HEK293 (cell line): ENCODE results near the gene HEPHL1.
"Not testable (repeated sequence)": the region's sequence is repeated elsewhere in the genome, so short reads cannot be mapped to it uniquely, and the experiment has no call there.

ENCODE experiments used
- CTCF ChIA-PET: fragments of 350-600 bp; formaldehyde crosslinking; extraction: SDS; loops from one replicate; lab custom pipeline; 2021; ENCODE audit warnings: antibody characterized with exemption; lab: Yijun Ruan, JAX
- POLR2A ChIA-PET: fragments of 300-600 bp; formaldehyde crosslinking; extraction: SDS; loops from one replicate; lab custom pipeline; 2020; ENCODE audit warnings: antibody characterized with exemption, inconsistent platforms; lab: Yijun Ruan, JAX
- H3K27ac ChIP-seq: fragments of 200-500 bp; sonication (Bioruptor generic); 2 replicates; pipeline ENCODE4 v1.5.1; 2014; ENCODE audit warnings: low read depth, low read length, control low read depth, inconsistent platforms; ENCODE audit errors: extremely low read depth
- H3K36me3 ChIP-seq, 2 experiments: fragments of 200-500 bp in 1 of 2; sonication (Bioruptor generic) in 1 of 2; 1 replicate in 1 of 2; 2 replicates in 1 of 2; pipeline ENCODE4 v1.5.1; 2014 to 2017; ENCODE audit warnings: inconsistent platforms in 2 of 2, low read length in 2 of 2; ENCODE audit not compliant: control insufficient read depth in 2 of 2, insufficient read depth in 1 of 2
- H3K4me1 ChIP-seq: fragments of 200-500 bp; sonication (Bioruptor generic); 2 replicates; pipeline ENCODE4 v1.5.1; 2014; ENCODE audit warnings: mild to moderate bottlenecking, low read length, inconsistent platforms; ENCODE audit not compliant: control insufficient read depth, insufficient read depth
- H3K4me3 ChIP-seq: 2 replicates; pipeline ENCODE4 v1.5.1; 2011; ENCODE audit warnings: low read depth, mild to moderate bottlenecking, control low read depth, low read length, moderate library complexity
- H3K9me3 ChIP-seq: fragments of 200-500 bp; sonication (Bioruptor generic); 2 replicates; pipeline ENCODE4 v1.5.1; 2014; ENCODE audit warnings: low read depth, low read length, inconsistent platforms; ENCODE audit not compliant: control insufficient read depth, insufficient read depth
- GLI2 ChIP-seq: fragments of 450-650 bp; formaldehyde crosslinking; IDR thresholded peaks from 2 replicates; pipeline ENCODE4; 2017; ENCODE audit warnings: missing biosample characterization, missing genetic modification characterization, low read depth, borderline replicate concordance
- KLF1 ChIP-seq: fragments of 450-650 bp; formaldehyde crosslinking; IDR thresholded peaks from 2 replicates; pipeline ENCODE4 v1.5.1; 2016; ENCODE audit warnings: missing biosample characterization, missing genetic modification characterization
- SP7 ChIP-seq: fragments of 450-650 bp; formaldehyde crosslinking; IDR thresholded peaks from 2 replicates; pipeline ENCODE4 v1.5.1; 2016; ENCODE audit warnings: missing biosample characterization, missing genetic modification characterization
- TRIM28 ChIP-seq: IDR thresholded peaks from 2 replicates; pipeline ENCODE4 v1.6.1; 2011; ENCODE audit warnings: low read length, control low read depth, borderline replicate concordance
- ZBTB8A ChIP-seq: fragments of 450-650 bp; formaldehyde crosslinking; IDR thresholded peaks from 2 replicates; pipeline ENCODE4 v1.5.1; 2016; ENCODE audit warnings: missing biosample characterization, missing genetic modification characterization
- ZNF140 ChIP-seq: fragments of 450-650 bp; formaldehyde crosslinking; IDR thresholded peaks from 2 replicates; pipeline ENCODE4 v1.5.1; 2016; ENCODE audit warnings: missing biosample characterization, missing genetic modification characterization
- ZNF248 ChIP-seq: fragments of 450-650 bp; formaldehyde crosslinking; IDR thresholded peaks from 2 replicates; pipeline ENCODE4 v1.5.1; 2017; ENCODE audit warnings: missing biosample characterization, missing genetic modification characterization
- ZNF354C ChIP-seq: fragments of 450-650 bp; formaldehyde crosslinking; IDR thresholded peaks from 2 replicates; pipeline ENCODE4 v1.5.1; 2016; ENCODE audit warnings: missing biosample characterization, missing genetic modification characterization, low read depth, borderline replicate concordance
- ZNF433 ChIP-seq: fragments of 450-650 bp; formaldehyde crosslinking; IDR thresholded peaks from 2 replicates; pipeline ENCODE4 v1.5.1; 2016; ENCODE audit warnings: missing biosample characterization, missing genetic modification characterization, low read depth
- ZNF555 ChIP-seq: fragments of 450-650 bp; formaldehyde crosslinking; conservative IDR thresholded peaks from 2 replicates; pipeline ENCODE4 v1.5.1; 2017; ENCODE audit warnings: missing biosample characterization, mild to moderate bottlenecking, missing genetic modification characterization, inconsistent platforms
- ZNF558 ChIP-seq: fragments of 450-650 bp; formaldehyde crosslinking; IDR thresholded peaks from 2 replicates; pipeline ENCODE4 v1.5.1; 2016; ENCODE audit warnings: missing biosample characterization, missing genetic modification characterization
- ZNF560 ChIP-seq: fragments of 450-650 bp; formaldehyde crosslinking; IDR thresholded peaks from 2 replicates; pipeline ENCODE4 v1.5.1; 2017; ENCODE audit warnings: missing biosample characterization, missing genetic modification characterization, borderline replicate concordance
- ZNF600 ChIP-seq: fragments of 450-650 bp; formaldehyde crosslinking; IDR thresholded peaks from 2 replicates; pipeline ENCODE4 v1.5.1; 2016; ENCODE audit warnings: missing biosample characterization, missing genetic modification characterization
- ZNF76 ChIP-seq: fragments of 450-650 bp; formaldehyde crosslinking; IDR thresholded peaks from 2 replicates; pipeline ENCODE4; 2016; ENCODE audit warnings: low read depth, missing biosample characterization, missing genetic modification characterization, borderline replicate concordance
- ZSCAN30 ChIP-seq: fragments of 450-650 bp; IDR thresholded peaks from 2 replicates; pipeline ENCODE4 v1.5.1; 2018; ENCODE audit warnings: missing biosample characterization, mild to moderate bottlenecking, missing genetic modification characterization, moderate library complexity
- TF ChIP-seq, protein P1 (sequence below): fragments of 450-650 bp; formaldehyde crosslinking; IDR thresholded peaks from 2 replicates; pipeline ENCODE4 v1.5.1; 2016; ENCODE audit warnings: missing biosample characterization, missing genetic modification characterization
- TF ChIP-seq, protein P2 (sequence below): fragments of 450-650 bp; IDR thresholded peaks from 2 replicates; pipeline ENCODE4 v1.5.1; 2018; ENCODE audit warnings: missing biosample characterization, missing genetic modification characterization
- TF ChIP-seq, protein P3 (sequence below): fragments of 450-650 bp; formaldehyde crosslinking; IDR thresholded peaks from 2 replicates; pipeline ENCODE4 v1.5.1; 2016; ENCODE audit warnings: missing biosample characterization, missing genetic modification characterization, borderline replicate concordance
- TF ChIP-seq, protein P4 (sequence below): fragments of 450-650 bp; formaldehyde crosslinking; IDR thresholded peaks from 2 replicates; pipeline ENCODE4 v1.5.1; 2017; ENCODE audit warnings: missing biosample characterization, missing genetic modification characterization

HEPHL1 gene

DNA sequence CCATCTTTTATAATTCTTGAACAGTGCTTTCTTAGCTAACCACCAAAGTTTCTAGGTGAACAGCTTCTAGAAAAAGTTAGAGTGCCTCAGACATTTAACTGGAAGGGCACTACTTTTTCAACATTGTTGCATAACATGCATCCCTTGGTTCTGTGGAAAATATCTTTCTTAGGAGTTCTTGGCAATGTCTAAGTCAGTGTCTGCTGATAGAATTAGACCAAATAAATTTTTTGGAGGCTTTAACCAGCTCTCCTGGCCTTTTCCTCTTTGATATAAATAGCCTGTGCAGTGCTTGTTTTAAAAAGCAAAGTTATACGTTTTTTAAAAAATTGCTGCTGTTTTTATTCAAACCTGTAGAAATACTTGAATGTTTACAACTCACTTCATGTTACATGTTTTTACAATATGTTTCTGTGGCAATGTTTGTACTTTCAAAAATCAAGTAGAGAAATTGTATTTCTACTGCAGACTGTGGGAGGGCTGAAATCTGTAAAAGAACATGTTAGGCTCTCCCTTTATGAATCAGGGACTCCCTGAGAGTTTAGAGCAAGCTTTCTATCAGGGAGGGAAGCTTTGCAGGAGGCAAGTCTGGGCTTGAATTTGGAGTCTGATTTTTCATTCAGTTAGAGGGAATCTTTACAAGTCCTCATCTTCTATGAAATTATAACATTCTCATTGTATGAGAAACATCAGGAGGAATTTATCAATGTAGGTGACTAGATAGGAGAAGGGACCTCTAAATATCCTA, 91.2 kb downstream of the HEPHL1 start:
- TF ChIP-seq ZNF140 (tag by site-specific recombination) (no peak), ZSCAN30 (no peak), ZNF600 (tag by site-specific recombination) (no peak)
- no peaks in the 10 kb centered on the region; the same call in 1 of the 2 replicates for H3K4me1 ChIP-seq
- H3K27ac ChIP-seq: no peak overlapping the region
- H3K9me3 ChIP-seq: no peaks in the 10 kb centered on the region
- POLR2A ChIA-PET: no interaction called here
- no peaks in the 10 kb centered on the region for H3K36me3 ChIP-seq
- H3K4me3 ChIP-seq: no peak overlapping the region
- CTCF ChIA-PET: interaction anchor here (1.1 kb wide), 1 partner anchor 191 kb away, joined by 3 read pairs; no protein-coding TSS in a partner anchor

DNA sequence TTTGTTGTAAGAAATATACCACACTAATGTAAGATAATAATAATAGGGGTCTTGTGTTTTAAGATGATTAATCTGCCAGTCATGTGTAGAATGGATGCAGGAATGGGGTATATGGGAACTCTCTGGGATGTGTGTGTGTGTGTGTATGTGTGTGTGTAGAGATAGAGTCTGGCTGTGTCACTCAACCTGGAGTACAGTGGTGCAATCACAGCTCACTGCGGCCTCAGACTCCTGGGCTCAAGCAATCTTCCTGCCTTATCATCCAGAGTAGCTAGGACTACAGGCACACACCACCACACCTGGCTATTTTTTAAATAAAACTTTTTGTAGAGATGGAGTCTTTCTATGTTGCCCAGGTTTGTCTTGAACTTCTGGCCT, 96.0 kb downstream of the HEPHL1 start:
- H3K9me3 ChIP-seq: no peaks in the 10 kb centered on the region
- no peaks in the 10 kb centered on the region; the same call in 1 of the 2 replicates for H3K4me1 ChIP-seq
- ChIA-PET CTCF (interaction anchor here (1.4 kb wide), 1 partner anchor 196 kb away, joined by 3 read pairs; no protein-coding TSS in a partner anchor), POLR2A (no interaction called here)
- H3K27ac ChIP-seq: no peak overlapping the region
- no peak for TF ChIP-seq ZNF558 (tag by site-specific recombination)
- TF ChIP-seq, protein P1, sequence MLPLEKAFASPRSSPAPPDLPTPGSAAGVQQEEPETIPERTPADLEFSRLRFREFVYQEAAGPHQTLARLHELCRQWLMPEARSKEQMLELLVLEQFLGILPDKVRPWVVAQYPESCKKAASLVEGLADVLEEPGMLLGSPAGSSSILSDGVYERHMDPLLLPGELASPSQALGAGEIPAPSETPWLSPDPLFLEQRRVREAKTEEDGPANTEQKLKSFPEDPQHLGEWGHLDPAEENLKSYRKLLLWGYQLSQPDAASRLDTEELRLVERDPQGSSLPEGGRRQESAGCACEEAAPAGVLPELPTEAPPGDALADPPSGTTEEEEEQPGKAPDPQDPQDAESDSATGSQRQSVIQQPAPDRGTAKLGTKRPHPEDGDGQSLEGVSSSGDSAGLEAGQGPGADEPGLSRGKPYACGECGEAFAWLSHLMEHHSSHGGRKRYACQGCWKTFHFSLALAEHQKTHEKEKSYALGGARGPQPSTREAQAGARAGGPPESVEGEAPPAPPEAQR (tag by site-specific recombination): no peak
- no peak for TF ChIP-seq ZNF560 (tag by site-specific recombination)
- TF ChIP-seq ZNF248 (tag by site-specific recombination): no peak
- TF ChIP-seq GLI2 (tag by site-specific recombination): no peak
- no peak for TF ChIP-seq KLF1 (tag by site-specific recombination)
- TF ChIP-seq ZNF76 (tag by site-specific recombination): no peak
- no peak for TF ChIP-seq ZBTB8A (tag by site-specific recombination)
- TF ChIP-seq SP7 (tag by site-specific recombination): no peak
- no peak for TF ChIP-seq ZNF433 (tag by site-specific recombination)
- TF ChIP-seq ZNF555 (tag by site-specific recombination): no peak
- no peak for TF ChIP-seq ZNF354C (tag by site-specific recombination)
- TF ChIP-seq, protein P2, sequence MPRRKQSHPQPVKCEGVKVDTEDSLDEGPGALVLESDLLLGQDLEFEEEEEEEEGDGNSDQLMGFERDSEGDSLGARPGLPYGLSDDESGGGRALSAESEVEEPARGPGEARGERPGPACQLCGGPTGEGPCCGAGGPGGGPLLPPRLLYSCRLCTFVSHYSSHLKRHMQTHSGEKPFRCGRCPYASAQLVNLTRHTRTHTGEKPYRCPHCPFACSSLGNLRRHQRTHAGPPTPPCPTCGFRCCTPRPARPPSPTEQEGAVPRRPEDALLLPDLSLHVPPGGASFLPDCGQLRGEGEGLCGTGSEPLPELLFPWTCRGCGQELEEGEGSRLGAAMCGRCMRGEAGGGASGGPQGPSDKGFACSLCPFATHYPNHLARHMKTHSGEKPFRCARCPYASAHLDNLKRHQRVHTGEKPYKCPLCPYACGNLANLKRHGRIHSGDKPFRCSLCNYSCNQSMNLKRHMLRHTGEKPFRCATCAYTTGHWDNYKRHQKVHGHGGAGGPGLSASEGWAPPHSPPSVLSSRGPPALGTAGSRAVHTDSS: no peak
- TF ChIP-seq TRIM28: no peak
- H3K36me3 ChIP-seq: no peaks in the 10 kb centered on the region
- H3K4me3 ChIP-seq: no peak overlapping the region

DNA sequence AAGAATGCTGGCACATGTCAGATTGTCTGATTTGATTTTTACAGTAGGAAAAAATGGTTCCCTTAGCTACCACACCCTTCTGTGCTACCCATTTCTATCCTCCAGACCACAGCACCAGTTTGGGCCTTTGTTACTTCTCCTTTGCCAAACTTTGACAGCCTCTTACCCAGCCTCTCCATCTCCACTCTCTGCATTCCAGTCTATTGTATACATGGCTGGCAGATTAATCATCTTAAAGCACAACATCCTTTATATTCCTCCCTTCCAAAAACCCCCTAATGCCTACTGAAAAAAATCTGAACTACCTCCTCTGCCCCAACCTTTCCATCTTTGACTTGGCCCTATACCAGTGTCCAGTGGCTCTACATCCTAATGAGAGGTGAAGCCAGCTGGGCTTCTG, 96.7 kb downstream of the HEPHL1 start:
- Histone ChIP-seq H3K9me3 (no peaks in the 10 kb centered on the region), H3K4me3 (no peak overlapping the region), H3K4me1 (no peaks in the 10 kb centered on the region; the same call in 1 of the 2 replicates), H3K36me3 (no peaks in the 10 kb centered on the region), H3K27ac (no peak overlapping the region)
- ChIA-PET POLR2A (no interaction called here), CTCF (interaction anchor here (1.4 to 2.0 kb wide), 2 partner anchors 66 to 197 kb away, joined by 3 to 5 read pairs; no protein-coding TSS in a partner anchor)
- TF ChIP-seq, protein P3, sequence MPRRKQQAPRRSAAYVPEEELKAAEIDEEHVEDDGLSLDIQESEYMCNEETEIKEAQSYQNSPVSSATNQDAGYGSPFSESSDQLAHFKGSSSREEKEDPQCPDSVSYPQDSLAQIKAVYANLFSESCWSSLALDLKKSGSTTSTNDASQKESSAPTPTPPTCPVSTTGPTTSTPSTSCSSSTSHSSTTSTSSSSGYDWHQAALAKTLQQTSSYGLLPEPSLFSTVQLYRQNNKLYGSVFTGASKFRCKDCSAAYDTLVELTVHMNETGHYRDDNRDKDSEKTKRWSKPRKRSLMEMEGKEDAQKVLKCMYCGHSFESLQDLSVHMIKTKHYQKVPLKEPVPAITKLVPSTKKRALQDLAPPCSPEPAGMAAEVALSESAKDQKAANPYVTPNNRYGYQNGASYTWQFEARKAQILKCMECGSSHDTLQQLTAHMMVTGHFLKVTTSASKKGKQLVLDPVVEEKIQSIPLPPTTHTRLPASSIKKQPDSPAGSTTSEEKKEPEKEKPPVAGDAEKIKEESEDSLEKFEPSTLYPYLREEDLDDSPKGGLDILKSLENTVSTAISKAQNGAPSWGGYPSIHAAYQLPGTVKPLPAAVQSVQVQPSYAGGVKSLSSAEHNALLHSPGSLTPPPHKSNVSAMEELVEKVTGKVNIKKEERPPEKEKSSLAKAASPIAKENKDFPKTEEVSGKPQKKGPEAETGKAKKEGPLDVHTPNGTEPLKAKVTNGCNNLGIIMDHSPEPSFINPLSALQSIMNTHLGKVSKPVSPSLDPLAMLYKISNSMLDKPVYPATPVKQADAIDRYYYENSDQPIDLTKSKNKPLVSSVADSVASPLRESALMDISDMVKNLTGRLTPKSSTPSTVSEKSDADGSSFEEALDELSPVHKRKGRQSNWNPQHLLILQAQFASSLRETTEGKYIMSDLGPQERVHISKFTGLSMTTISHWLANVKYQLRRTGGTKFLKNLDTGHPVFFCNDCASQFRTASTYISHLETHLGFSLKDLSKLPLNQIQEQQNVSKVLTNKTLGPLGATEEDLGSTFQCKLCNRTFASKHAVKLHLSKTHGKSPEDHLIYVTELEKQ: no peak
- TF ChIP-seq, protein P4, sequence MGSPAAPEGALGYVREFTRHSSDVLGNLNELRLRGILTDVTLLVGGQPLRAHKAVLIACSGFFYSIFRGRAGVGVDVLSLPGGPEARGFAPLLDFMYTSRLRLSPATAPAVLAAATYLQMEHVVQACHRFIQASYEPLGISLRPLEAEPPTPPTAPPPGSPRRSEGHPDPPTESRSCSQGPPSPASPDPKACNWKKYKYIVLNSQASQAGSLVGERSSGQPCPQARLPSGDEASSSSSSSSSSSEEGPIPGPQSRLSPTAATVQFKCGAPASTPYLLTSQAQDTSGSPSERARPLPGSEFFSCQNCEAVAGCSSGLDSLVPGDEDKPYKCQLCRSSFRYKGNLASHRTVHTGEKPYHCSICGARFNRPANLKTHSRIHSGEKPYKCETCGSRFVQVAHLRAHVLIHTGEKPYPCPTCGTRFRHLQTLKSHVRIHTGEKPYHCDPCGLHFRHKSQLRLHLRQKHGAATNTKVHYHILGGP (tag by site-specific recombination): no peak

DNA sequence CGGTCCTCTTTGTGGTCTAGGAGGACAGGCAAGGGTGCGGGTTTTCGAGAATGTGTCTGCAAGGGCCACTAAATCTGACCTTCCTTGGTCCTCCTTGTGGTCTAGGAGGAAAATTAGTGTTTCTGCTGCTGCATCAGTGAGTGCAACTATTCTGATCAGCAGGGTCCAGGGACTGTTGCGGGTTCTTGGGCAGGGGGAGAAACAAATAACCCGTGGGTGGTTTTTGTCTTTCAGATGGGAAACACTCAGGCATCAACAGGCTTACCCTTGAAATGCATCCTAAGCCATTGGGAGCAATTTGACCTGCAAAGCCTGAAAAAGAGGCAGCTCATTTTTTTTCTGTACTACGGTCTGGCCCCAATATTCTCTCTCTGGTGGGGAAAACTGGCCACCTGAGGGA, 98.5 kb downstream of the HEPHL1 start:
- CTCF ChIA-PET: interaction anchor here (0.6 to 2.0 kb wide), 2 partner anchors 56 to 64 kb away, joined by 3 to 5 read pairs; no protein-coding TSS in a partner anchor
- H3K4me3 ChIP-seq, H3K4me1 ChIP-seq, POLR2A ChIA-PET, H3K27ac ChIP-seq, H3K9me3 ChIP-seq, H3K36me3 ChIP-seq: not testable (repeated sequence)
